GM23248 (cell line): ENCODE results near the gene NKX1-1.

Experiments used
- EZH2 ChIP-seq: fragments of 200-600 bp; sonication (generic); IDR thresholded peaks from 2 replicates; pipeline ENCODE4 v1.6.1; 2018; ENCODE audit warnings: antibody characterized with exemption, mild to moderate bottlenecking; ENCODE audit not compliant: insufficient read depth, poor library complexity, severe bottlenecking
- EZH2phosphoT487 ChIP-seq: fragments of 200-600 bp; sonication (generic); IDR thresholded peaks from 2 replicates; pipeline ENCODE4 v1.6.1; 2018; ENCODE audit warnings: antibody characterized with exemption, moderate library complexity, mild to moderate bottlenecking, low read depth; ENCODE audit not compliant: insufficient read depth

DNA sequence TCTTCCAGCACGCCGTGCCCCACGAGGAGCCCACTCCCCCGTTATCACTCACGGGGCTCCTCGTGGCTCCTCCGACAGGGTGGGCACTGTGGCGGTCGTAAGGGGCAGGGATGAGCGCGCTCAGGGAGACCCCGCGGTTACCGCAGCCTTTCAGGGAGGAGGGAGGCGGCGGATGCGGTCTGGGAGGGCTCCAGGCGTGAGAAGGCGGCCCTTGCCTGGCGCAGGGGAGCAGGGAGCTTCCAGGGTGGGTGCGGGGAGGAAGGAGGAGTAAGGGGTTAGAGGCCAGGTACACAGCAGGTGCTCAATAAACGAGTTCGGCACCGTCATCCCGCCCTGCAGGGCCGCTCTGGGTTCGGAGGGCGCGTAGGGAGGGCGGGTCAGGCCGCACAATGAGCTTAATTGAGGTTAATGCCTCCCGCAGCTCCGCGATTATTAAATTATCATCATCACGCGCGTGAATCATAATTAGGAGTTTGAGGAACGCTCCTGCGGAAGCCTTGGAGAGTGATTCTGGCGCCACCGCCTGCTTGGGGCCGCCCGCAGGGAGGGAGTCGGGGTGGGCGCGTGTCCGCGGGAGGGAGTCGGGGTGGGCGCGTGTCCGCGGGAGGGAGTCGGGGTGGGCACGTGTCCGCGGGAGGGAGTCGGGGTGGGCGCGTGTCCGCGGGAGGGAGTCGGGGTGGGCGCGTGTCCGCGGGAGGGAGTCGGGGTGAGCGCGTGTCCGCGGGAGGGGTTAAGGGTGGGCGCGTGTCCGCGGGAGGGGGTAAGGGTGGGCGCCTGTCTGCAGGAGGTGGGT, 7.6 kb upstream of the NKX1-1 start:
- TF ChIP-seq EZH2 (no peak), EZH2phosphoT487 (no peak)
